Heart left ventricle (tissue), 16 donors: ENCODE measurements around the gene DNAJC3. TPM values are rescaled to one million over a fixed set of nuclear protein-coding genes. Genes with fewer than 3 reads are reported as not detected.
A peak's percentile ranks its signal among the peaks of the same experiment; 100 is the strongest.

ENCODE experiments used
- ATAC-seq, 4 donors: fragments of 200-7000 bp; cut with Tn5 transposase; one replicate each; pipeline ENCODE4 v1.9.1; 2020 to 2022; ENCODE audit warnings: moderate library complexity in 4 of 4, mild to moderate bottlenecking in 3 of 4, moderate number of reproducible peaks in 1 of 4
- DNase-seq, 5 donors: peaks; one replicate each; pipeline ENCODE4 v3.0.0-alpha.2; 2020
- H3K27ac ChIP-seq, 12 donors: fragments of 200-600 bp; sonication (generic) in 4 of 12; one replicate each; pipeline versions ENCODE4 v1.5.0 to v1.8.0; 2016 to 2022; ENCODE audit warnings: mild to moderate bottlenecking in 2 of 12
- H3K27me3 ChIP-seq, 9 donors: fragments of 200-600 bp; sonication (generic) in 2 of 9; one replicate each; pipeline versions ENCODE4 v1.5.1 to v1.8.0; 2016 to 2022; ENCODE audit warnings: mild to moderate bottlenecking in 3 of 9
- H3K36me3 ChIP-seq, 9 donors: fragments of 200-600 bp; sonication (generic) in 2 of 9; one replicate each; pipeline versions ENCODE4 v1.5.0 to v1.8.0; 2018 to 2022; ENCODE audit warnings: mild to moderate bottlenecking in 2 of 9
- H3K4me1 ChIP-seq, 12 donors: fragments of 200-600 bp; sonication (generic) in 4 of 12; one replicate each; pipeline versions ENCODE4 v1.5.0 to v1.8.0; 2016 to 2022; ENCODE audit warnings: mild to moderate bottlenecking in 3 of 12
- H3K4me3 ChIP-seq, 12 donors: fragments of 200-600 bp; sonication (generic) in 4 of 12; one replicate each; pipeline versions ENCODE4 v1.5.0 to v1.8.0; 2017 to 2022; ENCODE audit warnings: mild to moderate bottlenecking in 9 of 12, moderate library complexity in 4 of 12
- H3K9me3 ChIP-seq, 12 donors: fragments of 200-600 bp; sonication (generic) in 4 of 12; one replicate each; pipeline versions ENCODE4 v1.5.0 to v1.8.0; 2016 to 2022; ENCODE audit warnings: mild to moderate bottlenecking in 1 of 12
- CTCF ChIP-seq, 12 donors: fragments of 200-600 bp; sonication (generic) in 4 of 12; IDR thresholded peaks; one replicate each; pipeline versions ENCODE4 v1.5.0 to v1.8.0; 2018 to 2022; ENCODE audit warnings: antibody characterized with exemption in 12 of 12, mild to moderate bottlenecking in 5 of 12
- POLR2A ChIP-seq, 2 donors: fragments of 450-650 bp; IDR thresholded peaks; one replicate each; pipeline ENCODE4 v1.6.1; 2017; ENCODE audit warnings: antibody characterized with exemption in 2 of 2, mild to moderate bottlenecking in 2 of 2, moderate library complexity in 2 of 2
- WGBS, 4 donors: extraction: QIAGEN DNeasy Blood & Tissue Kit in 2 of 4; methylation state at CpG; one replicate each; pipeline versions ENCODE4 v1.1.5 to v1.1.7; 2013 to 2018; 5-methylcytosine and 5-hydroxymethylcytosine counted together
- intact Hi-C, 10 donors: fragments of 100-400 bp; cut with DNase I; formaldehyde crosslinking; loops; one replicate each; pipeline versions ENCODE4 v1.11.1 to v1.14.2; 2022
- polyA plus RNA-seq, 2 donors: library from polyadenylated mRNA; stranded (reverse); fragments of 200-250 nt; gene quantifications; one replicate each; pipeline ENCODE4 v1.2.3, GENCODE V29; 2013
- total RNA-seq, 9 donors: library from RNA; depleted of rRNA in 2 of 9; stranded (reverse); fragments of >200 nt in 2 of 9; fragmentation: NEBNext Ultra II Directional in 3 of 9; extraction: Animal tissue kit (Norgen Biotek cat#: 25700) in 3 of 9; gene quantifications; one replicate each; pipeline versions ENCODE4 v1.1.0 to v1.2.4, GENCODE V29; 2016 to 2023
- donor health status: ischemic (EF 13 %, LVEDD 7.1; RV severe dilation, severe dysfunction).
- donor health status: healthy with polysubstance abuse.
- donor health status: DM: no; HTN: yes; CAD: no.
- donor health status: DM: no; HTN: no; CAD: no.
- donor health status: ischemic (EF 25% LVEDD 6.9; RV normal size, moderate dysfunction).
- donor health status: ischemic (EF 25% LVEDD 5.7; RV mildly dilated, moderate dysfunction).
- donor health status: healthy.
- donor health status: DM: yes; HTN: yes; CAD: no.
- donor health status: ischemic (EF 35%, LVEDD 5.7; RV mildly dilated, moderate dysfunction).
- donor health status: nonischemic (EF 11% LVEDD 7.7; RV severe dilation, severe dysfunction).
- donor health status: DM: yes; HTN: yes; CAD: no.
- donor health status: PGD.
- donor health status: ischemic (EF 29% LVEDD 5.4; RV normal size, mild dysfunction).
- donor health status: nonischemic (EF 23%, LVEDD 6.1; RV moderate dilation, normal function).

DNAJC3 gene
- total and polyA plus RNA-seq, 11 donors, result 8.7 to 43.9 (median 33.7) TPM

- Histone ChIP-seq H3K27ac (no peak overlapping the region), H3K36me3 (peaks cover 0 to 5% (median 0%) of the 10 kb centered on the region in 9 donors), H3K9me3 (peaks cover 0 to 71% (median 46%) of the 10 kb centered on the region in 12 donors), H3K4me3 (no peak overlapping the region), H3K27me3 (no peaks in the 10 kb centered on the region), H3K4me1 (peaks cover 0 to 25% (median 9%) of the 10 kb centered on the region in 12 donors)
- no peak for TF ChIP-seq POLR2A (IDR thresholded peaks at IDR 0.05)
- TF ChIP-seq CTCF (IDR thresholded peaks at IDR 0.05), result no peak
- 43 to 73% (median 62%) methylated on average over 5 of the region's 5 CpGs for WGBS, 4 donors
- ATAC-seq (peak in 2 of 4 donors; percentile 35 to 48), DNase-seq (peak in 2 of 5 donors; percentile 40 to 58)
- intact Hi-C loops, result loop anchor here in 1 of 10 donors (10.0 kb wide), 1 partner anchor 93 kb away; no protein-coding TSS in a partner anchor
Measured at GRCh38 chr13:95671597-95671996, 5.3 kb upstream of the DNAJC3 start.

DNA sequence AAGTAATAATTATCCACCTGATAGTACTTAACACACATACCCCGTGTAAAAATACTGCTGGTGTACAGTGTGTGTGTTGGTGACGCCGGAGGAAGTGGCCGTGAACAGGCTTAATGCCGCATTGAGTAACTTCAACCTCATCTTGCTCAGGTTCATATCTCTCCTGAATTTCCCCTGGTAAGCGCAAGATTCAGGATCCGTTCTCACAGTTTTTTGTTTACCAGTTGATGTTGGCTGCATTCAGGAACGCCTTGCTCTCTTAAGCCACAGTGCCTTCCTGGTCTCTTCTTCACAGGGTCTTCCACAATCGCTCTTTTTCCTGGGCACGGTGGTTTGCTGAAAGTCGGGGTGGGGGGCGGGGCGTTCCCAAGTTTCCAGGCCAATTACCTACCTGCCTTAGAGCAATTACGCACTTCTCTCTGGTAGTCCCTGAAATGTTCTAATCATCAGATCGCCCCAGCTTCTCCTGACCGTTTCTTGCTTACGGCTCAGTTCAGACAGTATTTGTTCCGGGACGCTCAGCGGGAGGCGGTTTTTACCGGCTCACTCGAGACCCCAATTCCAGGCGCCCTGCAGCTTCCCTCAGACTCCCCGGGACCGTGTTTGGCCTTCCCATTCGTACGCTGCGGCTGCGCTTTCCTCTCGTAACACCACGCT lies 706 bp upstream of the DNAJC3 start:
- intact Hi-C loops, result loop anchor here in 1 of 10 donors (10.0 kb wide), 1 partner anchor 89 kb away; no protein-coding TSS in a partner anchor
- Histone ChIP-seq H3K27me3 (no peaks in the 10 kb centered on the region), H3K27ac (peak overlapping the region; percentile 80 to 98 (median 95)), H3K36me3 (peaks cover 0 to 5% (median 0%) of the 10 kb centered on the region in 9 donors), H3K9me3 (peaks cover 0 to 25% (median 6%) of the 10 kb centered on the region in 12 donors), H3K4me3 (peak overlapping the region; percentile 79 to 98 (median 89)), H3K4me1 (peaks cover 0 to 51% (median 32%) of the 10 kb centered on the region in 12 donors)
- ATAC-seq, result no peak
- no peak for TF ChIP-seq CTCF (IDR thresholded peaks at IDR 0.05)
- TF ChIP-seq POLR2A (IDR thresholded peaks at IDR 0.05), result no peak
- DNase-seq, result peak in 1 of 5 donors; percentile 45
- 0 to 1% (median 1%) methylated on average over 30 to 32 of the region's 32 CpGs for WGBS, 4 donors

- 0 to 1% (median 0%) methylated on average over 23 to 30 of the region's 30 CpGs for WGBS, 4 donors
- DNase-seq (no peak), ATAC-seq (no peak)
- no peak for TF ChIP-seq CTCF (IDR thresholded peaks at IDR 0.05)
- H3K9me3 ChIP-seq, result peaks cover 0 to 12% (median 0%) of the 10 kb centered on the region in 12 donors
- H3K36me3 ChIP-seq, result peaks cover 0 to 5% (median 0%) of the 10 kb centered on the region in 9 donors
- H3K4me1 ChIP-seq, result peaks cover 0 to 60% (median 36%) of the 10 kb centered on the region in 12 donors
- H3K4me3 ChIP-seq, result peak overlapping the region; percentile 79 to 98 (median 89)
- no peaks in the 10 kb centered on the region for H3K27me3 ChIP-seq
- H3K27ac ChIP-seq, result peak overlapping the region; percentile 89 to 98 (median 95)
- intact Hi-C loops, result loop anchor here in 1 of 10 donors (10.0 kb wide), 1 partner anchor 87 kb away; no protein-coding TSS in a partner anchor
Measured at GRCh38 chr13:95677564-95678266, 776 bp downstream of the DNAJC3 start.

- Histone ChIP-seq H3K36me3 (peaks cover 0 to 4% (median 0%) of the 10 kb centered on the region in 9 donors), H3K4me1 (peaks cover 0 to 67% (median 36%) of the 10 kb centered on the region in 12 donors), H3K9me3 (peaks cover 0 to 2% (median 0%) of the 10 kb centered on the region in 12 donors), H3K27ac (peak overlapping the region in 2 of 12 donors; percentile 97 to 98), H3K4me3 (peak overlapping the region in 7 of 12 donors; percentile 79 to 94 (median 90)), H3K27me3 (no peaks in the 10 kb centered on the region)
- intact Hi-C loops, result loop anchor here in 1 of 10 donors (10.0 kb wide), 1 partner anchor 86 kb away; no protein-coding TSS in a partner anchor
- DNase-seq (no peak), ATAC-seq (no peak)
- 59 to 72% (median 65%) methylated on average over 4 of the region's 4 CpGs for WGBS, 4 donors
- TF ChIP-seq POLR2A (IDR thresholded peaks at IDR 0.05), result no peak
- no peak for TF ChIP-seq CTCF (IDR thresholded peaks at IDR 0.05)
Measured at GRCh38 chr13:95678967-95679366, 2.0 kb downstream of the DNAJC3 start.
